Large intestine (tissue), 3 donors: ENCODE results near the gene CDON. TPM values are rescaled to one million over a fixed set of nuclear protein-coding genes. Genes with fewer than 3 reads are reported as not detected.

Source experiments
- DNase-seq, 2 donors: peaks; one replicate each; pipeline versions ENCODE4 v3.0.0 to v3.0.0-alpha.2; 2013
- H3K27ac ChIP-seq: one replicate; pipeline ENCODE4 v1.5.1; 2013; ENCODE audit warnings: low read length
- H3K27me3 ChIP-seq: 2 replicates; pipeline ENCODE4 v1.6.1; 2013; ENCODE audit warnings: low read length; ENCODE audit not compliant: control insufficient read depth, insufficient read depth
- H3K36me3 ChIP-seq: 2 replicates; pipeline ENCODE4 v1.6.1; 2013; ENCODE audit warnings: low read length; ENCODE audit not compliant: control insufficient read depth, insufficient read depth
- H3K4me1 ChIP-seq: one replicate; pipeline ENCODE4 v1.6.1; 2013; ENCODE audit warnings: low read length; ENCODE audit not compliant: control insufficient read depth, insufficient read depth
- H3K4me3 ChIP-seq: one replicate; pipeline ENCODE4 v1.5.1; 2013; ENCODE audit warnings: low read length
- H3K9me3 ChIP-seq: one replicate; pipeline ENCODE4 v1.6.1; 2013; ENCODE audit warnings: mild to moderate bottlenecking, low read depth, low read length, moderate library complexity; ENCODE audit not compliant: control insufficient read depth
- WGBS: methylation state at CpG from one replicate; pipeline ENCODE4 v1.1.5; 2013; ENCODE audit warnings: low lambda C conversion rate; ENCODE audit not compliant: insufficient coverage; 5-methylcytosine and 5-hydroxymethylcytosine counted together
- polyA plus RNA-seq: library from polyadenylated mRNA; unstranded; fragments of 120-200 nt; gene quantifications from one replicate; pipeline ENCODE4 v1.2.1, GENCODE V29; 2013

CDON gene
- polyA plus RNA-seq, 1 donor, result 22.8 TPM

DNA sequence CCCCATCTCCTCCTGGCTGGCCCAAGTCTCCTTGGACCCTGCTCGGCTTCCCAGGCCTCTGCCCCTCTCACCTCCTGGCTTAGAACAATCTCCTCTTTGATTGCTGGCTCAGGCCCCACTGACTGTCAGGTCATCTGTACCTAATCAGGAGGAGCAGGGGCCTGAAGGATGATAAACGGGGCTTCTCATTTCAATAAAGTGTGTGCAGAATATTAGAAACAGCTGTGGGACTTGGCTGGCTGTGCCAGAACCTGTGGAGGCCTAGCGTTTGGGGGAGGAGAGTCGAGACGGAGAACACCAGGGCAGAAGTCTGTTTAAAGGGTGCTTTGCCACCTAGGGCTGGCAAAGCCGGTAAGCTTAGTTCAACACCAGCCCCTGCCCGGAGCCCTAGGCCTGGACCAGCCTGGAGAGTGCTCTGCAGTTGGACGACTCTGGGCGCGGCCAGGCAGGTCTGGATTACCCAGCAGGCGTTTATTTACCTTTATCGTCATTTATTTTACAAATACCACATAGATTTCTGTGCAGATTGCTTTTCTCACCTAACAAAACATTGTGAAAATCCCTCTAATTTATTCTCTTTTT, 127.0 kb downstream of the CDON start:
- no peak overlapping the region for H3K27ac ChIP-seq
- H3K4me1 ChIP-seq, result no peaks in the 10 kb centered on the region
- no peak for DNase-seq
- H3K4me3 ChIP-seq, result no peak overlapping the region
- 49% methylated on average over 2 of the region's 12 CpGs for WGBS
- no peaks in the 10 kb centered on the region for H3K27me3 ChIP-seq
- no peaks in the 10 kb centered on the region for H3K9me3 ChIP-seq
- H3K36me3 ChIP-seq, result no peaks in the 10 kb centered on the region

DNA sequence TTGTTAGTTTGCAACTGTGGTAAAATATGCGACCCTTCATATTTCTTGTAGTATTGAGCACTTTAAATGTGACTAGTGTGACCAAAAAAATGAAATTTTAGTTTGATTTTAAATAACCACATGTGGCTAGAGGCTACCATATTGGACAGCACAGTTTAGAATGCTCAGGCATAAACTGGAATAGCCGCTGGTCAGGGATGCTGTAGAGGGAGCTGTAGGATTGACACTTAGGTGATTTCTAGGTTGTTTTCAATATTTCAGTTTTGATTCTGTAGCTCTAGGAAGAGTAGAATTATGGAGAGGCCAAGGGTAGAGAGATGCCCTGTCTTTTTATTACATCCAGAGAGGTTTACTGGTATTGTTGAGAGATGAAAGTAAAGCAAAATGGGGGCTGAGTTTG, 127.6 kb downstream of the CDON start:
- no peak overlapping the region for H3K4me3 ChIP-seq
- DNase-seq, result no peak
- H3K36me3 ChIP-seq, result no peaks in the 10 kb centered on the region
- no peaks in the 10 kb centered on the region for H3K4me1 ChIP-seq
- WGBS, result 100% methylated on average over 1 of the region's 2 CpGs
- no peaks in the 10 kb centered on the region for H3K9me3 ChIP-seq
- H3K27me3 ChIP-seq, result no peaks in the 10 kb centered on the region
- H3K27ac ChIP-seq, result no peak overlapping the region

DNA sequence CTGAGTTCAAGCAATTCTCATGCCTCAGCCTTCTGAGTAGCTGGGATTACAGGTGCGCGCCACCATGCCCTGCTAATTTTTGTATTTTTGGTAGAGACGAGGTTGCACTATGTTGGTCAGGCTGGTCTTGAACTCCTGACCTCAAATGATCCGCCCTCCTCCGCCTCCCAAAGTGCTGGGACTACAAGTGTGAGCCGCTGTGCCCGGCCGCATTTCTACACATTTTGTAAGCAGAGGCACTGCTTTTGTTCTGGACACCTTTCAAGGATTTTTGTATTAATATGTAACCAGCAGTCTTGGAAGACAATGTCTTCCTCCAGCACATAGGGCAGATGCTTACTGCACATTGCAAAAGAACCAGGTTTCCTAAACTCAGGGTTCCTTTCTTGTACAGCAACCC, 128.2 kb downstream of the CDON start:
- WGBS, result no CpG with 5 or more reads among the region's 8 CpGs
- H3K27ac ChIP-seq, result no peak overlapping the region

DNA sequence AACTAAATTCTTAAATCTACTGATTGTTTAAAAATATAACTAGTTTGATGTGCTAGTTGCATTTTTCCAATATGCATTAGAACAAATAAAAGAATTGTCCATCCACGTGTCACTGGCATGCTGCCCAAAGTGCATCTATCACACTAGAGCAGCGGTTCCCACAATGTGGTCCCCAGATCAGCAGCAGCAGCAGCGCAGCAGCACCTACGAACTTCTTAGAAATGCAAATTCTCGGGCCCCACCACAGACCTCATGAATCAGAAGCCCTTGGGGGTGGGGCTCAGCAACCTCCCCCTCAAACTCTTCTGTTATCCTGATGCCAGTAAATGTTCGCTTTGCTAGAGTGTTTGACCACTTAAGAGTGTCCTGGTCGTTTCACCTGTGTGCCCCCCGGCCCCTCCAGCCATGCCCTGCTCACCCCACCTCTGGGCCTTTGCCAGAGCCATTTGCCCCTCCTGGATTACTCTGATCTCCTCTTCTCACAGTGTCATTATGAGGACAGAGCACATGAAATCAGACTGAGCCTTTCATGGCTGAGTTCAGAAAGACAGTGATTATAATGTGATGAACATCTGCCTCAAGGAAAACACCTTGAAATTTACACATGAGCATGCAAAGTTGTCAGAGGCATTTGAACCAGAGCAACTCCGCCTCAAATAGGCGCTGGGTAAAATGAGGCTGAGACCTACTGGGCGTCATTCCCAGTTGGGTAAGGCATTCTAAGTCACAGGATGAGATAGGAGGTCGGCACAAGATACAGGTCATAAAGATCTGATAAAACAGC, 129.4 kb downstream of the CDON start:
- Histone ChIP-seq H3K27ac (no peak overlapping the region), H3K4me3 (no peak overlapping the region), H3K4me1 (no peaks in the 10 kb centered on the region), H3K36me3 (no peaks in the 10 kb centered on the region), H3K27me3 (no peaks in the 10 kb centered on the region), H3K9me3 (no peaks in the 10 kb centered on the region)
- WGBS, result no CpG with 5 or more reads among the region's 12 CpGs
- DNase-seq, result no peak

More for the DNA sequence above, 128.2 kb downstream of the CDON start:
- Histone ChIP-seq H3K9me3 (no peaks in the 10 kb centered on the region), H3K36me3 (no peaks in the 10 kb centered on the region), H3K4me3 (no peak overlapping the region), H3K27me3 (no peaks in the 10 kb centered on the region), H3K4me1 (no peaks in the 10 kb centered on the region)
- no peak for DNase-seq

DNA sequence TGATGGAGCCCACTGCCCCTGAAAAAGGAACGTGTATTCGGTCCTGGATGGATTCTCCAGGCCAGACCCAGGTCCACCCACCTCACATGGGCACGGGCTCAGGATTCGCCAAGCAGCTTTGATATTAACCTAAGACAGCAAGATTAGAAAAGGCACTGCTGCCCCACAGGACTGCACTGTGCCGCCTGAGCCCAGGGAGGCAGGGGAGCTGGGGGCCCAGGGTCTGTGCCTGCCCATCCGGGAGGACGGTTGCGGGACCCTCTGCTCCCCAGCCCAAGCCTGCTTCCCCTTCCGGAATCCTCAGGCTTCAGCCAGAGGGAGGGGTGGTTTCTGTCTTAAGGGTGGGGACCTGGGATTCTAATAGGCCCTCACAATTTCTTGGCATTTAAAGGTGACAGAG, 130.4 kb downstream of the CDON start:
- H3K4me1 ChIP-seq, result no peaks in the 10 kb centered on the region
- no peak overlapping the region for H3K27ac ChIP-seq
- H3K36me3 ChIP-seq, result no peaks in the 10 kb centered on the region
- no peaks in the 10 kb centered on the region for H3K27me3 ChIP-seq
- no peaks in the 10 kb centered on the region for H3K9me3 ChIP-seq
- WGBS, result no CpG with 5 or more reads among the region's 9 CpGs
- no peak for DNase-seq
- H3K4me3 ChIP-seq, result no peak overlapping the region

DNA sequence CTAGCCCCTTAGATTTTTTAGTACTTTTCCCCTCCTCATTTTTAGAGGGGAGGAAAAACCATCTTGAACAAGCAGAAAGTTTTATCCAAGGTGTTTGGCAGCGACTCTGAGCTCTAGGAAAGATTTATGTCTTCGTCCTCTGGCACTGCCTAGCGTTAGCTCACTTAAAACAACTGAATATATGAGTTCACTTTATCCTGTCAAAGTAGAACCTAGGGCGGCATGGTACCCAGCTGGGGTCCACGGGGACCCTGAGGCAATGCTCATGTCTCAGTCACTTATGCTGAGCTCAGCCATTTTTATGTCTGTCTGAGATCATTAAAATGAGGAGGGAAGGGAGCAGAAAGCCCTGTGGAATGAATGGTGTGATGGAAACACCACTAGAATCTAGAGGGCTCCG, 131.0 kb downstream of the CDON start:
- no CpG with 5 or more reads among the region's 6 CpGs for WGBS
- H3K27ac ChIP-seq, result no peak overlapping the region

DNA sequence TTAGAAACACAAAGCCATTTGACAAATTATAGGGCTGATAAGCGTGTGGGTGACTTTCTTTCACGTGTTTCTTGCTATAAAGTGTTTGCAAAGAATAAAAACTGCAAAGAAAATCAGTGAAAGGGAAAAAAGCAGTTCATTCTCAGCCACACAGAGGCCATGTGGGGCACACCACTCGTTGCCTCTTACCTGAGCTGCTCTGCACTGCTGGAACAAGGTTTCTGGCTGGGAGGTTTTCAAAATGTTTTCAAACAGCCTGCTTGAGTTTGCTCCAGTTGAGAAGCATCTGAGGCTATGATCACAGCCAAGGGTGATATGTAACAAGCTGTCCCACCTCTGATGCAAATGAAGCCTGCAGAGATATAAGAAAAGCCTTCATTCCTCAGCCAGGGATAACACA, 131.6 kb downstream of the CDON start:
- no peaks in the 10 kb centered on the region for H3K4me1 ChIP-seq
- 91% methylated on average over 2 of the region's 3 CpGs for WGBS
- no peak for DNase-seq
- H3K36me3 ChIP-seq, result no peaks in the 10 kb centered on the region
- no peak overlapping the region for H3K27ac ChIP-seq
- H3K27me3 ChIP-seq, result no peaks in the 10 kb centered on the region
- no peak overlapping the region for H3K4me3 ChIP-seq
- no peaks in the 10 kb centered on the region for H3K9me3 ChIP-seq

More for the DNA sequence above, 131.0 kb downstream of the CDON start:
- H3K27me3 ChIP-seq, result no peaks in the 10 kb centered on the region
- no peaks in the 10 kb centered on the region for H3K9me3 ChIP-seq
- H3K36me3 ChIP-seq, result no peaks in the 10 kb centered on the region
- no peak overlapping the region for H3K4me3 ChIP-seq
- no peaks in the 10 kb centered on the region for H3K4me1 ChIP-seq
- DNase-seq, result no peak

DNA sequence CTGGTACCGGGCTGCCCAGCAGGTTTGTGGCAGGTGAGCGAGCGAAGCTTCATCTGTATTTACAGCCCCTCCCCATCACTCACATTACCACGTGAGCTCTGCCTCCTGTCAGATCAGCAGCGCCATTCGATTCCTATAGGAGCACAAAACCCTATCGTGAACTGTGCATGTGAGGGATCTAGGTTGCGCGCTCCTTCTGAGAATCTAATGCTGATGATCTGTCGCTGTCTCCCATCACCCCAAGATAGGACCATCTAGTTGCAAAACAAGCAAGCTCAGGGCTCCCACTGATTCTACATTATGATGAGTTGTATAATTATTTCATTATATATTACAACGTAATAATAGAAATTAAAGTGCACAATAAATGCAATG, 132.6 kb downstream of the CDON start:
- Histone ChIP-seq H3K4me1 (peaks cover 9% of the 10 kb centered on the region), H3K9me3 (no peaks in the 10 kb centered on the region), H3K4me3 (no peak overlapping the region), H3K27ac (no peak overlapping the region), H3K27me3 (no peaks in the 10 kb centered on the region), H3K36me3 (no peaks in the 10 kb centered on the region)
- no peak for DNase-seq
- 90% methylated on average over 2 of the region's 11 CpGs for WGBS

DNA sequence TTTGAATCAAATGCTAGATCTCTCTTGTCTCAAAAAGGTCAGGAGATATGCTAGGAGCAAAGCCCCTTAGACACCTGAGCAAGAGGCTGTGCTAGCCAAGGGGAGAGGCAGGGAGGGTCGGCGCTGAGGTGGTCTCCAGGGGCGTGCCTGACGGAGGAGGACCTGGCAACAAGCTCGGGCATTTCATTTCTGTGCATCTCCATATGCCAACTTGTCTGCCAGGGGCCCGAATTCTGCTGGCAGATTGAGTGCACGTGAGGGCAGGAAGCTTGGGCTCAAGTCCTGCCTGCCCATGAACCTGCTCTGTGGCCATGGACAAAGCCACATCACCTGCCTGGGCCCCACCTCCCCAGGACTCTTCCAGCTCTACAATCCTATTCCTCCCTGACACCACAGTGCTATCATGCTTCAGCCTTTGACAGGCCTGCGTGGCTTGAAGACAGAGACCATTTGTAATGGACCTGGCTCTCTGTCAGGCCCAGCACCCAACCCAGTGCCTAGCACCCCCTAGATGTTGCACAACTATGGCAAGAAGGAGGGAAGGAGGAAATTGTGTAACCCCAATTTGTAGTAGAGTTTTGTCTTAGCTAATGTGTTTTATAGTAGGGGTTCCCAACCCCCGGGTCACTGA, 133.1 kb downstream of the CDON start:
- Histone ChIP-seq H3K4me1 (peaks cover 14% of the 10 kb centered on the region), H3K27ac (no peak overlapping the region), H3K27me3 (no peaks in the 10 kb centered on the region), H3K36me3 (no peaks in the 10 kb centered on the region), H3K9me3 (no peaks in the 10 kb centered on the region), H3K4me3 (no peak overlapping the region)
- no peak for DNase-seq
- no CpG with 5 or more reads among the region's 9 CpGs for WGBS

DNA sequence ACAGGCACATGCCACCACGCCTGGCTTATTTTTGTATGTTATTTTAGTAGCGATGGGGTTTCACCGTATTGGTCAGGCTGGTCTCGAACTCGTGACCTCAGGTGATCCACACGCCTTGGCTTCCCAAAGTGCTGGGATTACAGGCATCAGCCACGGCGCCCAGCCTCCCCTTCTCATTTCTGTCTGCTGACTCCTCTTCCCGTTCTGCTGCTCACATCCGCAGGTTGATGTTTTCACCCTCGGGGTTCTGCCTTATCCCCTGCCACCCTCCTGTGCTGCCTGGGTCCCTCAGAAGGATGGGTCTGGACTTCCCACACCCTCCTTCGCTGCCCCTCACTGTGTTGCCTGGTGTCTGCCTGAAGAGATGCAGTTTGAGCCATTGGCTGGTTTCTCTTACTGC, 136.0 kb downstream of the CDON start:
- Histone ChIP-seq H3K9me3 (no peaks in the 10 kb centered on the region), H3K36me3 (no peaks in the 10 kb centered on the region), H3K4me1 (peaks cover 16% of the 10 kb centered on the region), H3K27me3 (no peaks in the 10 kb centered on the region), H3K4me3 (no peak overlapping the region), H3K27ac (no peak overlapping the region)
- no peak for DNase-seq
- WGBS, result 93% methylated on average over 3 of the region's 12 CpGs
